Keratinocyte (primary cell): ENCODE results near the gene TRIM21. TPM values are rescaled to one million over a fixed set of nuclear protein-coding genes. Genes with fewer than 3 reads are reported as not detected.

ENCODE experiments used
- DNase-seq: peaks from one replicate; pipeline ENCODE4 v3.0.0-alpha.2; 2011; ENCODE audit warnings: low read depth, missing footprints, low spot score
- FAIRE-seq: peaks from 2 replicates; lab custom pipeline; 2011; peaks lifted over from hg19 to GRCh38; lab: Jason Lieb, UNC
- H2AFZ ChIP-seq: 2 replicates; pipeline ENCODE4 v1.6.0; 2012; ENCODE audit warnings: low read length, control low read depth, inconsistent platforms; ENCODE audit not compliant: control insufficient read depth
- H3K27ac ChIP-seq: 2 replicates; pipeline ENCODE4 v1.5.1; 2011; ENCODE audit warnings: low read length; ENCODE audit not compliant: control insufficient read depth, insufficient read depth
- H3K27me3 ChIP-seq: 3 replicates; pipeline ENCODE4 v1.6.0; 2011; ENCODE audit warnings: low read length; ENCODE audit not compliant: control insufficient read depth, insufficient read depth; ENCODE audit errors: extremely low read depth
- H3K36me3 ChIP-seq, 2 experiments: 2 replicates in 1 of 2; 3 replicates in 1 of 2; pipeline ENCODE4 v1.5.1; 2011; ENCODE audit warnings: low read length in 2 of 2, mild to moderate bottlenecking in 1 of 2; ENCODE audit not compliant: control insufficient read depth in 2 of 2, insufficient read depth in 2 of 2; ENCODE audit errors: extremely low read depth in 1 of 2
- H3K4me1 ChIP-seq: 3 replicates; pipeline ENCODE4 v1.5.1; 2011; ENCODE audit warnings: low read length; ENCODE audit not compliant: control insufficient read depth, insufficient read depth; ENCODE audit errors: extremely low read depth
- H3K4me2 ChIP-seq: 3 replicates; pipeline ENCODE4 v1.6.0; 2011; ENCODE audit warnings: low read depth, low read length; ENCODE audit not compliant: control insufficient read depth, insufficient read depth; ENCODE audit errors: extremely low read depth
- H3K4me3 ChIP-seq, 3 experiments: fragments of 200-600 bp in 1 of 3; sonication (generic) in 1 of 3; 2 replicates in 2 of 3; 3 replicates in 1 of 3; pipeline ENCODE4 v1.5.1; 2011 to 2016; ENCODE audit warnings: low read length in 3 of 3, mild to moderate bottlenecking in 3 of 3, control low read depth in 2 of 3, inconsistent platforms in 1 of 3, low read depth in 1 of 3, mixed read lengths in 1 of 3, mixed run types in 1 of 3, moderate library complexity in 1 of 3; ENCODE audit not compliant: control insufficient read depth in 2 of 3, insufficient read depth in 2 of 3; ENCODE audit errors: extremely low read depth in 1 of 3
- H3K79me2 ChIP-seq: 2 replicates; pipeline ENCODE4 v1.6.0; 2012; ENCODE audit warnings: low read length; ENCODE audit not compliant: control insufficient read depth, insufficient read depth
- H3K9ac ChIP-seq: 3 replicates; pipeline ENCODE4 v1.6.0; 2011; ENCODE audit warnings: low read length; ENCODE audit not compliant: control insufficient read depth, insufficient read depth; ENCODE audit errors: extremely low read depth
- H3K9me1 ChIP-seq: 3 replicates; pipeline ENCODE4 v1.6.0; 2011; ENCODE audit warnings: low read length; ENCODE audit not compliant: control insufficient read depth, insufficient read depth; ENCODE audit errors: extremely low read depth
- H3K9me3 ChIP-seq: 2 replicates; pipeline ENCODE4 v1.5.1; 2012; ENCODE audit warnings: low read depth, low read length; ENCODE audit not compliant: control insufficient read depth
- H4K20me1 ChIP-seq: 3 replicates; pipeline ENCODE4 v1.6.0; 2011; ENCODE audit warnings: low read length; ENCODE audit not compliant: control insufficient read depth, insufficient read depth; ENCODE audit errors: extremely low read depth
- CTCF ChIP-seq, 3 experiments: IDR thresholded peaks in 1 of 3; conservative IDR thresholded peaks in 1 of 3; optimal IDR thresholded peaks in 1 of 3; 2 replicates in 2 of 3; 3 replicates in 1 of 3; pipeline versions ENCODE3 to v1.5.1; 2011; ENCODE audit warnings: low read length in 3 of 3, mild to moderate bottlenecking in 3 of 3, moderate library complexity in 2 of 3, control low read depth in 1 of 3, inconsistent platforms in 1 of 3; ENCODE audit not compliant: insufficient read depth in 2 of 3; ENCODE audit errors: extremely low read depth in 1 of 3
- EZH2 ChIP-seq: IDR thresholded peaks from one replicate; pipeline ENCODE4 v1.6.1; 2012; ENCODE audit warnings: inconsistent platforms, mild to moderate bottlenecking, low read length, moderate library complexity
- dilution Hi-C: fragments of 300-500 bp; cut with MboI; formaldehyde crosslinking; loops from one replicate; pipeline ENCODE4 v1.7.0; 2020; ENCODE audit warnings: low sequenced_read_pairs; ENCODE audit not compliant: extremely low pct_ligation_motif_present
- polyA plus RNA-seq, 5 experiments: library from polyadenylated mRNA; depleted of rRNA in 3 of 5; stranded (reverse) in 3 of 5; stranded (forward) in 1 of 5; unstranded in 1 of 5; fragments of >200 nt; gene quantifications; 1 replicate in 1 of 5; 2 replicates in 3 of 5; 3 replicates in 1 of 5; pipeline versions ENCODE4 v1.2.1 to v1.2.3, GENCODE V29; 2011 to 2012; ENCODE audit warnings: missing spikeins in 2 of 5, low read depth in 1 of 5, low replicate concordance in 1 of 5

Gene TRIM21
- polyA plus RNA-seq, 1 donor (not counting 4 experiments of a cell fraction or from before 2014, with no cell fraction given) = 57.1 TPM

- Histone ChIP-seq H3K9ac (no peak overlapping the region), H3K27me3 (no peaks in the 10 kb centered on the region), H2AFZ (no peak overlapping the region), H3K4me2 (no peak overlapping the region), H3K4me1 (no peaks in the 10 kb centered on the region), H3K9me1 (no peaks in the 10 kb centered on the region), H3K9me3 (no peaks in the 10 kb centered on the region), H3K79me2 (peaks cover 4% of the 10 kb centered on the region), H4K20me1 (no peaks in the 10 kb centered on the region), H3K27ac (no peak overlapping the region), H3K36me3 (peaks cover 18 to 38% of the 10 kb centered on the region in 2 experiments), H3K4me3 (no peak overlapping the region)
- TF ChIP-seq CTCF (optimal IDR thresholded peaks at IDR 0.05 in 1 of 3, IDR thresholded peaks at IDR 0.05 in 1 of 3, conservative IDR thresholded peaks at IDR 0.05 in 1 of 3; ENCODE audit: extremely low read depth in 1 of 3, insufficient read depth in 2 of 3, low read length in 3 of 3) (no peak), EZH2 (no peak)
- FAIRE-seq (no peak), DNase-seq (no peak)
- dilution Hi-C loops = no loop called here
Measured at GRCh38 chr11:4385978-4386740, 7.3 kb downstream of the TRIM21 start.

- Histone ChIP-seq H3K4me3 (no peak overlapping the region), H3K9me3 (no peaks in the 10 kb centered on the region), H3K4me2 (no peak overlapping the region), H3K79me2 (no peaks in the 10 kb centered on the region), H4K20me1 (no peaks in the 10 kb centered on the region), H3K27me3 (no peaks in the 10 kb centered on the region), H3K27ac (no peak overlapping the region), H3K9me1 (no peaks in the 10 kb centered on the region), H3K9ac (no peak overlapping the region), H3K36me3 (peaks cover 3 to 17% of the 10 kb centered on the region in 2 experiments), H3K4me1 (no peaks in the 10 kb centered on the region), H2AFZ (no peak overlapping the region)
- TF ChIP-seq EZH2 (no peak), CTCF (optimal IDR thresholded peaks at IDR 0.05 in 1 of 3, IDR thresholded peaks at IDR 0.05 in 1 of 3, conservative IDR thresholded peaks at IDR 0.05 in 1 of 3; ENCODE audit: extremely low read depth in 1 of 3, insufficient read depth in 2 of 3, low read length in 3 of 3) (no peak)
- dilution Hi-C loops = no loop called here
- FAIRE-seq (no peak), DNase-seq (no peak)
Measured at GRCh38 chr11:4381901-4382300, 11.6 kb downstream of the TRIM21 start.
